Measurements from ENCODE around the gene UBE2E2. TPM values are rescaled to one million over a fixed set of nuclear protein-coding genes. Genes with fewer than 3 reads are reported as not detected.

Gene UBE2E2
- polyA plus RNA-seq, 1 donor from 2014 or later, result 19.8 TPM

DNA sequence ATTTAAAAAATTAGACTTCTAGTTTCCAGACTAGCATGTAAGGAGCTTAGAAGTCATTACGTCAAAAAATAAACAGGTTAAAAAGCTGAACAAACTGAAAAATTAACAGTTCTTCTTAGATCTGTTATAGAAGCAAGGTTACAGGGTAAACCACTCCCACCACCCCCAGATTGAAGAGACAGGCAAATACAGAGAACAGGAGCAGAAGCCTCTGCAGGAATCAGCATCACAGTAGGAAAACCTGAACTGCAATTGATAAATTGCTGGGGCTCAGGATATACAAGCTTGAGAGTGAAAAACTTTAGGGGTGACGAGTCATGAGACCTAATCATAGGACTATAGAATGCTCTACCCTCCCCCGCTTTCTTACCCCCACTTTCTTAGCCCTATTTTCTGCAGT, 222.3 kb downstream of the UBE2E2 start:
- H2AFZ ChIP-seq (ENCODE audit: low read depth, low read length), result no peak overlapping the region
- no peaks in the 10 kb centered on the region for H3K9me3 ChIP-seq (ENCODE audit: low read length)
- H4K20me1 ChIP-seq (ENCODE audit: insufficient read depth), result no peaks in the 10 kb centered on the region
- no peaks in the 10 kb centered on the region for H3K27me3 ChIP-seq (ENCODE audit: insufficient read depth, low read depth, low read length)
- TF ChIP-seq EZH2 (IDR thresholded peaks at IDR 0.05; ENCODE audit: borderline replicate concordance, insufficient read depth, low read length, poor library complexity, severe bottlenecking) (no peak), SMC3 (conservative IDR thresholded peaks at IDR 0.05; ENCODE audit: poor library complexity) (no peak), MXI1 (conservative IDR thresholded peaks at IDR 0.05; ENCODE audit: poor library complexity, severe bottlenecking) (no peak), TAF1 (IDR thresholded peaks at IDR 0.05; ENCODE audit: low read depth) (no peak), RAD21 (conservative IDR thresholded peaks at IDR 0.05) (no peak), EP300 (conservative IDR thresholded peaks at IDR 0.05; ENCODE audit: poor library complexity, severe bottlenecking) (no peak), POLR2AphosphoS5 (IDR thresholded peaks at IDR 0.05) (no peak)
- TF ChIP-seq, protein P1, sequence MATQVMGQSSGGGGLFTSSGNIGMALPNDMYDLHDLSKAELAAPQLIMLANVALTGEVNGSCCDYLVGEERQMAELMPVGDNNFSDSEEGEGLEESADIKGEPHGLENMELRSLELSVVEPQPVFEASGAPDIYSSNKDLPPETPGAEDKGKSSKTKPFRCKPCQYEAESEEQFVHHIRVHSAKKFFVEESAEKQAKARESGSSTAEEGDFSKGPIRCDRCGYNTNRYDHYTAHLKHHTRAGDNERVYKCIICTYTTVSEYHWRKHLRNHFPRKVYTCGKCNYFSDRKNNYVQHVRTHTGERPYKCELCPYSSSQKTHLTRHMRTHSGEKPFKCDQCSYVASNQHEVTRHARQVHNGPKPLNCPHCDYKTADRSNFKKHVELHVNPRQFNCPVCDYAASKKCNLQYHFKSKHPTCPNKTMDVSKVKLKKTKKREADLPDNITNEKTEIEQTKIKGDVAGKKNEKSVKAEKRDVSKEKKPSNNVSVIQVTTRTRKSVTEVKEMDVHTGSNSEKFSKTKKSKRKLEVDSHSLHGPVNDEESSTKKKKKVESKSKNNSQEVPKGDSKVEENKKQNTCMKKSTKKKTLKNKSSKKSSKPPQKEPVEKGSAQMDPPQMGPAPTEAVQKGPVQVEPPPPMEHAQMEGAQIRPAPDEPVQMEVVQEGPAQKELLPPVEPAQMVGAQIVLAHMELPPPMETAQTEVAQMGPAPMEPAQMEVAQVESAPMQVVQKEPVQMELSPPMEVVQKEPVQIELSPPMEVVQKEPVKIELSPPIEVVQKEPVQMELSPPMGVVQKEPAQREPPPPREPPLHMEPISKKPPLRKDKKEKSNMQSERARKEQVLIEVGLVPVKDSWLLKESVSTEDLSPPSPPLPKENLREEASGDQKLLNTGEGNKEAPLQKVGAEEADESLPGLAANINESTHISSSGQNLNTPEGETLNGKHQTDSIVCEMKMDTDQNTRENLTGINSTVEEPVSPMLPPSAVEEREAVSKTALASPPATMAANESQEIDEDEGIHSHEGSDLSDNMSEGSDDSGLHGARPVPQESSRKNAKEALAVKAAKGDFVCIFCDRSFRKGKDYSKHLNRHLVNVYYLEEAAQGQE (IDR thresholded peaks at IDR 0.05; ENCODE audit: borderline replicate concordance), result no peak
- no peak overlapping the region for H3K4me3 ChIP-seq (ENCODE audit: low read length)
- no peaks in the 10 kb centered on the region for H3F3A ChIP-seq (ENCODE audit: insufficient read depth, low read length, poor library complexity, severe bottlenecking)
- no peak overlapping the region for H3K4me2 ChIP-seq (ENCODE audit: low read length)
- H3K79me2 ChIP-seq (replicated peaks; ENCODE audit: insufficient read depth, low read length), result no peaks in the 10 kb centered on the region
- no peak overlapping the region for H3K9ac ChIP-seq (ENCODE audit: low read length)
- H3K36me3 ChIP-seq (ENCODE audit: insufficient read depth, low read length), result no peaks in the 10 kb centered on the region
- H3K9me2 ChIP-seq (ENCODE audit: insufficient read depth, low read length), result no peaks in the 10 kb centered on the region
- H3K27ac ChIP-seq (ENCODE audit: low read length), result no peak overlapping the region

DNA sequence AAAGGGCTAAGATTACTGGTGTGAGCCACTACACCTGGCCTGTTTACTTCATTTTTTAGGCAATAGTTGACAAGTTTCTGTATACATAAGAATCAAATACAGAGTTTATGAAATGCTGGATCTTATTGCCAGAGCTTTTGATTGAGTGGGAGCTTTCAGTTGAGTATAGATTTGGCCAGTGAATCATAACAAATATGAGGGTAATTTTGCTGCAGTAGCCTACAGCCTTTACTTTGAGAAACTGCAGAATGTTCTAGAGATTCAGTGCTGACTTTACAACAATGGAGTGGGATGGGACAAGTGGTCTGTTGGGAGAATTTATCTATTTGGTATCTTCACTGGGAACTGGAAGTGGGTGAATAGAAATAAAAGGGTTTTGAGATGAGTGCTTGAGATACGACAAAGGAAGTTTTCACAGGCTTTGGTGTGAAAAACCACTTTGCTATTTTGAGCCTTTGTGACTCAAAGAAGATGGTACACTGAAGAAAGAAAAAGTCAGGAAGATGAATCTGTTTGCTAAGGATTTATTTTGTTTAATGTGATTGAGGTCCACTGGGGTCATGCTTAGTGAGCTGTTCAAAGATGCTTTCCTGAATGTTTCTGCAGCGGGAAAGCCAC, 227.8 kb downstream of the UBE2E2 start:
- Histone ChIP-seq H3K27me3 (ENCODE audit: insufficient read depth, low read depth, low read length) (no peaks in the 10 kb centered on the region), H4K20me1 (ENCODE audit: insufficient read depth) (no peaks in the 10 kb centered on the region), H3K9me3 (ENCODE audit: low read length) (no peaks in the 10 kb centered on the region), H3K27ac (ENCODE audit: low read length) (no peak overlapping the region), H3K4me3 (ENCODE audit: low read length) (no peak overlapping the region), H3F3A (ENCODE audit: insufficient read depth, low read length, poor library complexity, severe bottlenecking) (no peaks in the 10 kb centered on the region), H3K9me2 (ENCODE audit: insufficient read depth, low read length) (no peaks in the 10 kb centered on the region), H3K79me2 (replicated peaks; ENCODE audit: insufficient read depth, low read length) (no peaks in the 10 kb centered on the region), H3K36me3 (ENCODE audit: insufficient read depth, low read length) (no peaks in the 10 kb centered on the region), H3K9ac (ENCODE audit: low read length) (no peak overlapping the region), H2AFZ (ENCODE audit: low read depth, low read length) (no peak overlapping the region), H3K4me2 (ENCODE audit: low read length) (no peak overlapping the region)
- no peak for TF ChIP-seq MXI1 (conservative IDR thresholded peaks at IDR 0.05; ENCODE audit: poor library complexity, severe bottlenecking)

DNA sequence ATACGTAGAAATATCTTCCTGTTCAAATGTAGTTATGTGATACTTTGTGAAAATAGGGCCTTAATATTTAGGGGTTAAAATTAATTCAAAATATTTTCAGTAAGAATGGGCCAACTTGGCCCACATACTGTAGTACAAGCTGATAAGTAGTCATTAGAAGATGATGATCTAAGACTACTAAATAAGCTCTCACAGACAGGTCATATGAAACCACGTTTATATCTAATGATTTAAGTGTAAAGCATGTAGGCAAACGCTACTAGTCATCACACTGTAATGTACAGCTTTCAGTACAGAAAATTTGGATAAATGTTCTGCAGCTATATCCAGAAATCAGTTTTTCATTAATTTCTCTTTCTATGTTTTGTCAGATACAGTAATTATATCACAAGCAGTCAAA, 228.6 kb downstream of the UBE2E2 start:
- H3K4me2 ChIP-seq (ENCODE audit: low read length), result no peak overlapping the region
- no peaks in the 10 kb centered on the region for H3K36me3 ChIP-seq (ENCODE audit: insufficient read depth, low read length)
- H3K9me2 ChIP-seq (ENCODE audit: insufficient read depth, low read length), result no peaks in the 10 kb centered on the region
- H3F3A ChIP-seq (ENCODE audit: insufficient read depth, low read length, poor library complexity, severe bottlenecking), result no peaks in the 10 kb centered on the region
- no peaks in the 10 kb centered on the region for H4K20me1 ChIP-seq (ENCODE audit: insufficient read depth)
- H3K27me3 ChIP-seq (ENCODE audit: insufficient read depth, low read depth, low read length), result no peaks in the 10 kb centered on the region
- no peak overlapping the region for H3K4me3 ChIP-seq (ENCODE audit: low read length)
- H3K79me2 ChIP-seq (replicated peaks; ENCODE audit: insufficient read depth, low read length), result no peaks in the 10 kb centered on the region
- H3K9me3 ChIP-seq (ENCODE audit: low read length), result no peaks in the 10 kb centered on the region
- H2AFZ ChIP-seq (ENCODE audit: low read depth, low read length), result no peak overlapping the region
- H3K9ac ChIP-seq (ENCODE audit: low read length), result no peak overlapping the region
- TF ChIP-seq EP300 (conservative IDR thresholded peaks at IDR 0.05; ENCODE audit: poor library complexity, severe bottlenecking), result no peak
- no peak for TF ChIP-seq SMC3 (conservative IDR thresholded peaks at IDR 0.05; ENCODE audit: poor library complexity)
- no peak for TF ChIP-seq TAF1 (IDR thresholded peaks at IDR 0.05; ENCODE audit: low read depth)
- no peak for TF ChIP-seq EZH2 (IDR thresholded peaks at IDR 0.05; ENCODE audit: borderline replicate concordance, insufficient read depth, low read length, poor library complexity, severe bottlenecking)
- TF ChIP-seq RAD21 (conservative IDR thresholded peaks at IDR 0.05), result no peak
- TF ChIP-seq, protein P1 (IDR thresholded peaks at IDR 0.05; ENCODE audit: borderline replicate concordance), result no peak
- no peak for TF ChIP-seq POLR2AphosphoS5 (IDR thresholded peaks at IDR 0.05)
- TF ChIP-seq, protein P2, sequence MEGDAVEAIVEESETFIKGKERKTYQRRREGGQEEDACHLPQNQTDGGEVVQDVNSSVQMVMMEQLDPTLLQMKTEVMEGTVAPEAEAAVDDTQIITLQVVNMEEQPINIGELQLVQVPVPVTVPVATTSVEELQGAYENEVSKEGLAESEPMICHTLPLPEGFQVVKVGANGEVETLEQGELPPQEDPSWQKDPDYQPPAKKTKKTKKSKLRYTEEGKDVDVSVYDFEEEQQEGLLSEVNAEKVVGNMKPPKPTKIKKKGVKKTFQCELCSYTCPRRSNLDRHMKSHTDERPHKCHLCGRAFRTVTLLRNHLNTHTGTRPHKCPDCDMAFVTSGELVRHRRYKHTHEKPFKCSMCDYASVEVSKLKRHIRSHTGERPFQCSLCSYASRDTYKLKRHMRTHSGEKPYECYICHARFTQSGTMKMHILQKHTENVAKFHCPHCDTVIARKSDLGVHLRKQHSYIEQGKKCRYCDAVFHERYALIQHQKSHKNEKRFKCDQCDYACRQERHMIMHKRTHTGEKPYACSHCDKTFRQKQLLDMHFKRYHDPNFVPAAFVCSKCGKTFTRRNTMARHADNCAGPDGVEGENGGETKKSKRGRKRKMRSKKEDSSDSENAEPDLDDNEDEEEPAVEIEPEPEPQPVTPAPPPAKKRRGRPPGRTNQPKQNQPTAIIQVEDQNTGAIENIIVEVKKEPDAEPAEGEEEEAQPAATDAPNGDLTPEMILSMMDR (IDR thresholded peaks at IDR 0.05; ENCODE audit: poor library complexity, severe bottlenecking), result no peak
- no peak for TF ChIP-seq MXI1 (conservative IDR thresholded peaks at IDR 0.05; ENCODE audit: poor library complexity, severe bottlenecking)
- no peak overlapping the region for H3K27ac ChIP-seq (ENCODE audit: low read length)
